ENCODE results near the gene TRAF5. TPM values are rescaled to one million over a fixed set of nuclear protein-coding genes. Genes with fewer than 3 reads are reported as not detected.

The TRAF5 gene
- total RNA-seq, 1 experiment from 2014 or later, result 8.8 TPM

DNA sequence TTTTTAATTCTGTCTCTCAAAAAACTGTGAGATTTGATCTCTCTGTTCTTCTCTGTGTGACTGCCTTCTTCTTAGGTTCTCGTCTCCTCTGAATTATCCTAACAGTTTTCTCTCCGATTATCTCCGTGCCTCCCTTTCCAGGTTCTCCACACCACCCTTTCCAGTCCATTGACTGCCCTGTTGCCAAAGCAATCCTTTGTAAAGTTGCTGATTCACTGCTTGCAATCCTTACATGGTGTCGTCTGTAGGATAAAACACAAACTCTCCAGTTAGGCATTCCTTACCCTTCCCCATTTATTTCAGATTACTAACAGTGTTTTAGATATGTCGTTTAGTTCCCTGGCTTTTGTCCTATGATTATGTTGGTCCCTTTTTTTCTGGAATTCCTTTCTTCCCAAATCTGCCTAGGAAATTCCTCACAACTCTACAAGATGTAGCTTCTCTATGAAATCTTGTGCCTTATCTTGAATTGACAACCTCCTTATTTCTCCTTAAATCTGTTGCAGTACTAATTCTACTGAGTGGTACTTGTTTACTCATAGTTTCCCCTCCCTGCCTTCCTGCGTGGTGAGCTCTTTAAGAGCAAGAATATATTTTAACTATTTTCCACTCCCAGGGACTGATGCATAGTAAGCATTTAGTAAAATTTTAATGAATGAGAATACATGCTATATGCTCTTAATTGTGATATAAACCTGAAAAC lies 45.2 kb upstream of the TRAF5 start:
- BruUV-seq (replicated peaks), result no TSS peak
- H3K36me3 ChIP-seq (ENCODE audit: control insufficient read depth, insufficient read depth, low read length), result no peaks in the 10 kb centered on the region
- TF ChIP-seq, protein P1, sequence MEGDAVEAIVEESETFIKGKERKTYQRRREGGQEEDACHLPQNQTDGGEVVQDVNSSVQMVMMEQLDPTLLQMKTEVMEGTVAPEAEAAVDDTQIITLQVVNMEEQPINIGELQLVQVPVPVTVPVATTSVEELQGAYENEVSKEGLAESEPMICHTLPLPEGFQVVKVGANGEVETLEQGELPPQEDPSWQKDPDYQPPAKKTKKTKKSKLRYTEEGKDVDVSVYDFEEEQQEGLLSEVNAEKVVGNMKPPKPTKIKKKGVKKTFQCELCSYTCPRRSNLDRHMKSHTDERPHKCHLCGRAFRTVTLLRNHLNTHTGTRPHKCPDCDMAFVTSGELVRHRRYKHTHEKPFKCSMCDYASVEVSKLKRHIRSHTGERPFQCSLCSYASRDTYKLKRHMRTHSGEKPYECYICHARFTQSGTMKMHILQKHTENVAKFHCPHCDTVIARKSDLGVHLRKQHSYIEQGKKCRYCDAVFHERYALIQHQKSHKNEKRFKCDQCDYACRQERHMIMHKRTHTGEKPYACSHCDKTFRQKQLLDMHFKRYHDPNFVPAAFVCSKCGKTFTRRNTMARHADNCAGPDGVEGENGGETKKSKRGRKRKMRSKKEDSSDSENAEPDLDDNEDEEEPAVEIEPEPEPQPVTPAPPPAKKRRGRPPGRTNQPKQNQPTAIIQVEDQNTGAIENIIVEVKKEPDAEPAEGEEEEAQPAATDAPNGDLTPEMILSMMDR (IDR thresholded peaks at IDR 0.05; ENCODE audit: insufficient read depth in 1 of 2, low read depth in 1 of 2, low read length in 1 of 2, severe bottlenecking in 1 of 2, unreplicated experiment in 1 of 2), result no peak
- POLR2A ChIA-PET, result no interaction called here
- H3K4me1 ChIP-seq, result no peaks in the 10 kb centered on the region
- no peaks in the 10 kb centered on the region for H3K9me3 ChIP-seq
- H3K27me3 Mint-ChIP-seq (ENCODE audit: insufficient read depth, unreplicated experiment), result no peaks in the 10 kb centered on the region
- no peaks in the 10 kb centered on the region for H3K4me1 Mint-ChIP-seq (ENCODE audit: low read depth, unreplicated experiment)
- H3K27me3 ChIP-seq (replicated peaks; ENCODE audit: control insufficient read depth, insufficient read depth, low read length), result no peaks in the 10 kb centered on the region
- CTCF ChIA-PET, result interaction anchor here (1.2 kb wide), 1 partner anchor 9 kb away, joined by 3 read pairs; no protein-coding TSS in a partner anchor
- DNase-seq, result no peak
- H3K27ac Mint-ChIP-seq (ENCODE audit: unreplicated experiment), result no peak overlapping the region
- no peak overlapping the region for H3K4me3 Mint-ChIP-seq (ENCODE audit: unreplicated experiment)
- H3K36me3 Mint-ChIP-seq (ENCODE audit: insufficient read depth, unreplicated experiment), result peaks cover 20% of the 10 kb centered on the region
- intact Hi-C loops (cut with micrococcal nuclease; ENCODE audit: unreplicated experiment), result no loop called here
- H3K4me3 ChIP-seq (ENCODE audit: low read depth, low read length), result no peak overlapping the region
- H3K9me3 Mint-ChIP-seq (ENCODE audit: unreplicated experiment), result no peaks in the 10 kb centered on the region

DNA sequence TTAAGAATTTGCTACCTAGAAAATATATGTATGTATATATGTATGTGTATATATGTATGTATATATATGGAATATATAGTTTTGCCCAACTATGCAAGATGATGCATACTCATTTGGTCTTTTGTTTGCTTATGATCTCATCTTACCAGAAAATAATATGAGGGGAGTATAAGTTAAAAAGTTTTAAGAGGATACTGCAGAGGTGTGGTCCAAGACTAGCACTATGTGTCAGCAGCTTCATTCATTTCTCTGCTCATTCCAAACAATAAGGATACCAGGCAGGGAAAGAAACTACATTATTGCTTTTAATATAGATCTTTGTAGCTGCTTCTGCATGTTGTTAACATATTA lies 44.6 kb upstream of the TRAF5 start:
- no TSS peak for BruUV-seq (replicated peaks)
- Histone ChIP-seq H3K36me3 (ENCODE audit: control insufficient read depth, insufficient read depth, low read length) (peaks cover under 1% of the 10 kb centered on the region; the same call in 1 of the 2 replicates), H3K9me3 (no peaks in the 10 kb centered on the region), H3K27me3 (replicated peaks; ENCODE audit: control insufficient read depth, insufficient read depth, low read length) (no peaks in the 10 kb centered on the region), H3K4me1 (no peaks in the 10 kb centered on the region), H3K4me3 (ENCODE audit: low read depth, low read length) (no peak overlapping the region)
- Mint-ChIP-seq H3K4me1 (ENCODE audit: low read depth, unreplicated experiment) (no peaks in the 10 kb centered on the region), H3K36me3 (ENCODE audit: insufficient read depth, unreplicated experiment) (peaks cover 21% of the 10 kb centered on the region), H3K27me3 (ENCODE audit: insufficient read depth, unreplicated experiment) (no peaks in the 10 kb centered on the region), H3K9me3 (ENCODE audit: unreplicated experiment) (no peaks in the 10 kb centered on the region), H3K27ac (ENCODE audit: unreplicated experiment) (no peak overlapping the region), H3K4me3 (ENCODE audit: unreplicated experiment) (no peak overlapping the region)
- ChIA-PET CTCF (interaction anchor here (1.2 kb wide), 1 partner anchor 9 kb away, joined by 3 read pairs; no protein-coding TSS in a partner anchor), POLR2A (no interaction called here)
- TF ChIP-seq, protein P1 (IDR thresholded peaks at IDR 0.05; ENCODE audit: insufficient read depth in 1 of 2, low read depth in 1 of 2, low read length in 1 of 2, severe bottlenecking in 1 of 2, unreplicated experiment in 1 of 2), result no peak
- intact Hi-C loops (cut with micrococcal nuclease; ENCODE audit: unreplicated experiment), result no loop called here
- no peak for DNase-seq

DNA sequence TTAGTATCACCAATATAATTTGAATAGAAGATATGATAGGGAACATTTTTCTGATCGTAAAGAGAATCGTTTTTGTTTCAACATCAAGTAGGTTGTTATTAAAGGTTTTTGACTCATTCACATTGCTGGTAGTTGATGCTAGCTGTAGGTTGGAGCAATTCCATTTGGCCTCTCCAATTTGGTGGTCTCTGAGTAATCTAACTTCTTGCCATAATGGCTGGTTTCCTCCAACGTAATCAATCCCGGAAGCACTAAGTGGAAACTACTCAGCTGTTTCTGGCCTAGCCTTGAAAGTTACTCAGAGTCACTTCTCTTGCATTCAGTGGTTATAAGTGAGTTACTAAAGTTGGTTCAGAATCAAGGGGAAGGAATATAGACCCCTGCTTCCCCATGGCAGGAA lies 41.4 kb upstream of the TRAF5 start:
- no TSS peak for BruUV-seq (replicated peaks)
- Mint-ChIP-seq H3K4me1 (ENCODE audit: low read depth, unreplicated experiment) (no peaks in the 10 kb centered on the region), H3K27me3 (ENCODE audit: insufficient read depth, unreplicated experiment) (no peaks in the 10 kb centered on the region), H3K27ac (ENCODE audit: unreplicated experiment) (no peak overlapping the region), H3K4me3 (ENCODE audit: unreplicated experiment) (no peak overlapping the region), H3K9me3 (ENCODE audit: unreplicated experiment) (no peaks in the 10 kb centered on the region), H3K36me3 (ENCODE audit: insufficient read depth, unreplicated experiment) (peaks cover 27% of the 10 kb centered on the region)
- TF ChIP-seq, protein P1 (IDR thresholded peaks at IDR 0.05; ENCODE audit: insufficient read depth in 1 of 2, low read depth in 1 of 2, low read length in 1 of 2, severe bottlenecking in 1 of 2, unreplicated experiment in 1 of 2), result no peak
- CTCF ChIA-PET, result no interaction called here
- Histone ChIP-seq H3K9me3 (no peaks in the 10 kb centered on the region), H3K4me3 (ENCODE audit: low read depth, low read length) (no peak overlapping the region), H3K27me3 (replicated peaks; ENCODE audit: control insufficient read depth, insufficient read depth, low read length) (no peaks in the 10 kb centered on the region), H3K4me1 (no peaks in the 10 kb centered on the region), H3K36me3 (ENCODE audit: control insufficient read depth, insufficient read depth, low read length) (peaks cover 2% of the 10 kb centered on the region; the same call in 1 of the 2 replicates)
- no peak for DNase-seq
- intact Hi-C loops (cut with micrococcal nuclease; ENCODE audit: unreplicated experiment), result no loop called here
- POLR2A ChIA-PET, result no interaction called here

Data from Caco-2 (cell line).